MG63 (cell line): ENCODE measurements around the gene SERPINB2. TPM values are rescaled to one million over a fixed set of nuclear protein-coding genes. Genes with fewer than 3 reads are reported as not detected.
A peak's percentile ranks its signal among the peaks of the same experiment; 100 is the strongest.
"Not testable (repeated sequence)": the region's sequence is repeated elsewhere in the genome, so short reads cannot be mapped to it uniquely, and the experiment has no call there.

Experiments
- DNase-seq: peaks from one replicate; pipeline ENCODE4 v3.0.0-alpha.2; 2020
- H3K27me3 ChIP-seq: fragments of 250-450 bp; sonication (Bioruptor Pico); 2 replicates; pipeline ENCODE4 v1.5.1; 2020; ENCODE audit warnings: mild to moderate bottlenecking, moderate library complexity
- H3K36me3 ChIP-seq: fragments of 250-450 bp; sonication (Bioruptor Pico); 2 replicates; pipeline ENCODE4 v1.5.1; 2020; ENCODE audit warnings: mild to moderate bottlenecking, moderate library complexity
- H3K4me3 ChIP-seq: fragments of 250-450 bp; sonication (Bioruptor Pico); 2 replicates; pipeline ENCODE4 v1.5.1; 2020; ENCODE audit warnings: mild to moderate bottlenecking, moderate library complexity
- H3K9me3 ChIP-seq: fragments of 250-450 bp; sonication (Bioruptor Pico); 2 replicates; pipeline ENCODE4 v1.5.1; 2020; ENCODE audit warnings: mild to moderate bottlenecking, moderate library complexity
- total RNA-seq: library from RNA; depleted of rRNA; stranded (reverse); fragments of >200 nt; shearing (Covaris generic); gene quantifications from 2 replicates; pipeline ENCODE4 v1.2.3, GENCODE V29; 2014; ENCODE audit warnings: low replicate concordance

Gene SERPINB2
- total RNA-seq, 1 experiment from 2014 or later: not detected

GRCh38 chr18:63906056-63906455, 18.6 kb downstream of the SERPINB2 start:
- H3K36me3 ChIP-seq: no peaks in the 10 kb centered on the region
- no peak for DNase-seq
- H3K4me3 ChIP-seq: no peak overlapping the region
- H3K9me3 ChIP-seq: no peaks in the 10 kb centered on the region
- H3K27me3 ChIP-seq: no peaks in the 10 kb centered on the region

GRCh38 chr18:63907664-63908063, 20.2 kb downstream of the SERPINB2 start, which contains the start of gene SERPINB10:
Gene SERPINB10 (plus strand): TSS chr18:63907958. CDS start chr18:63915511, 7,553 bp downstream.
- no peak for DNase-seq
- Histone ChIP-seq H3K27me3 (no peaks in the 10 kb centered on the region), H3K9me3 (no peaks in the 10 kb centered on the region), H3K4me3 (no peak within 1 kb of the TSS), H3K36me3 (no peaks in the 10 kb centered on the region)

- no peak for DNase-seq
- Histone ChIP-seq H3K9me3 (no peaks in the 10 kb centered on the region), H3K4me3 (no peak overlapping the region), H3K27me3 (peaks cover 5% of the 10 kb centered on the region; the same call in 1 of the 2 replicates), H3K36me3 (no peaks in the 10 kb centered on the region)
Observed at GRCh38 chr18:63908858-63909257, 21.4 kb downstream of the SERPINB2 start.

DNA sequence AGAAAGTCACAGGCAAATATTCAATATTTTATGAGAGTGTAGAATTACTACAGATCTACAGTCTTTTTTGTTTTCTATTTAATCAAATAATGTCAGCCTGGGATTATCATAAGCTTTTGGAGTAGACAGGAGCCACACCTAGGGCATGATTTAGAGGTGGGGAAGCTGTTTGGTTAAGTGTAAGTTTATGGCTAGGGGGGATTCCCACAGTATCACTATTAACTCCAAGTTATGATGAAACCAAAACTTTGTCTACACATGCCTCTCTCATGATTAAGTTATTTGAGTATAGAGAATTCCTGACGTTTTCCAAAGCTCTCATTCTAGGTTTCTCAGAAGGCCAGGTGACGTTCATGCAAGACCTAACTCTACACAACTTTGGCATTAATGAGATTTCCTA, 22.4 kb downstream of the SERPINB2 start:
- no peaks in the 10 kb centered on the region for H3K9me3 ChIP-seq
- no peaks in the 10 kb centered on the region for H3K36me3 ChIP-seq
- DNase-seq: no peak
- no peak overlapping the region for H3K4me3 ChIP-seq
- H3K27me3 ChIP-seq: peaks cover 5% of the 10 kb centered on the region; the same call in 1 of the 2 replicates

DNA sequence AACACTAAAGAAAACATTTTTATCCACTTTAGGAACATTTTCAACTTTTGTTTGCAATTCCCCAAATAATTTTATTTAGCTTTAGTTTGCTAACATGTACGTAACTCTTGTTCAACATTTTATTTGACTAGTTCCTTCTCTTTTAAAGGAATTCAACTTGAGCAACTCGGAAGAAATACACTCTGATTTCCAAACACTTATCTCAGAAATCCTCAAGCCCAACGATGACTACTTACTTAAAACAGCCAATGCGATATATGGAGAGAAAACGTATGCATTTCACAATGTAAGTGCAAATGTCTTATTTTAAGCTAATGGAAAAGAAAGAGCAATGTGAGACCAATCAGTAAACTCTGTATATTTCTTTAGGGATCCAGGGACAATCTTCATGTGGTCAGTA, 30.3 kb downstream of the SERPINB2 start:
- Histone ChIP-seq H3K36me3 (no peaks in the 10 kb centered on the region), H3K9me3 (no peaks in the 10 kb centered on the region), H3K27me3 (peaks cover 9% of the 10 kb centered on the region; the same call in 1 of the 2 replicates), H3K4me3 (no peak overlapping the region)
- no peak for DNase-seq

DNA sequence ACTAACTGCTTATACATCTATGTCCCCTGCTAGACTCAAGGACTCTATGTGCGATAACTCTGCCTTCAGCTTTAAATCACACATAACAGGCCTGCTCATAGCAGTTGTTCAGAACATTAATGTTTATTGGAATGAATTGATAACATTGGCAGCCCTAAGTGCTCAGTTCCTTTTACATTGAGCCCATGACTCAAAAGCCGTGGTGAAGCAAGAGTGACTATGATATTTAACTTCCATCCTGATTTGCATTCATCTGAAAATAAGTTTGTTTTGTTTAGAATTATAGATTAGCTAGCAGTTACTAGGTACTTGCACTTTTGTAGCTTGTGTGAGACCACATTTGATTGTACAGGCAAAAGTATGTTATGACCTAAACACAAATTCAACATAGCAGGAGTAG, 34.5 kb downstream of the SERPINB2 start:
- Histone ChIP-seq H3K36me3 (no peaks in the 10 kb centered on the region), H3K4me3 (no peak overlapping the region), H3K27me3 (peaks cover 4% of the 10 kb centered on the region; the same call in 1 of the 2 replicates), H3K9me3 (no peaks in the 10 kb centered on the region)
- DNase-seq: no peak

GRCh38 chr18:63924551-63924950, 37.0 kb downstream of the SERPINB2 start:
- Histone ChIP-seq H3K27me3 (no peaks in the 10 kb centered on the region), H3K4me3 (no peak overlapping the region), H3K36me3 (no peaks in the 10 kb centered on the region), H3K9me3 (no peaks in the 10 kb centered on the region)
- DNase-seq: no peak

GRCh38 chr18:63928331-63928730, 40.8 kb downstream of the SERPINB2 start:
- DNase-seq: no peak
- no peaks in the 10 kb centered on the region for H3K27me3 ChIP-seq
- no peaks in the 10 kb centered on the region for H3K36me3 ChIP-seq
- no peak overlapping the region for H3K4me3 ChIP-seq
- no peaks in the 10 kb centered on the region for H3K9me3 ChIP-seq

DNA sequence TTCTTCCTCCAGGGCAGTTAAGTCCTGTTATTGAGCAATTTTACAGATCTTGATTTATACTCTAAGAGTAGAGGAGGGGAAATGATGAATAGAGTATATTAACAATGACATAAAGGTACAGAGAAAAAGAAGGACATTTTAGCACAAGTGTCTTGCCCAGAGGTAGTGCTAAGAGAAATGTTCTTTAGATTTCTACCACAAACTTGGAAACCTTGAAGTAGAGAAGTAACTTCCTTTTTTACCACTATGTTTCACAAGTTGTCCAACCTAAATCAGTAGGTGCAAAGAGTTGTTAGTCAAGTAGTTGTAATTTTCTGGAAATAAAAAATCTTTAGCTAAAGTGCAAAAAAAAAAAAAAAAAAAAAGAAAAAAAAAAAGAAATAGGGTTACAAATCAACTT, 41.9 kb downstream of the SERPINB2 start:
- not testable (repeated sequence) for H3K36me3 ChIP-seq, H3K9me3 ChIP-seq, DNase-seq, H3K27me3 ChIP-seq, H3K4me3 ChIP-seq

GRCh38 chr18:63930773-63931354, 43.4 kb downstream of the SERPINB2 start:
- Histone ChIP-seq H3K4me3 (no peak overlapping the region), H3K36me3 (no peaks in the 10 kb centered on the region), H3K9me3 (no peaks in the 10 kb centered on the region), H3K27me3 (no peaks in the 10 kb centered on the region)
- DNase-seq: no peak

DNA sequence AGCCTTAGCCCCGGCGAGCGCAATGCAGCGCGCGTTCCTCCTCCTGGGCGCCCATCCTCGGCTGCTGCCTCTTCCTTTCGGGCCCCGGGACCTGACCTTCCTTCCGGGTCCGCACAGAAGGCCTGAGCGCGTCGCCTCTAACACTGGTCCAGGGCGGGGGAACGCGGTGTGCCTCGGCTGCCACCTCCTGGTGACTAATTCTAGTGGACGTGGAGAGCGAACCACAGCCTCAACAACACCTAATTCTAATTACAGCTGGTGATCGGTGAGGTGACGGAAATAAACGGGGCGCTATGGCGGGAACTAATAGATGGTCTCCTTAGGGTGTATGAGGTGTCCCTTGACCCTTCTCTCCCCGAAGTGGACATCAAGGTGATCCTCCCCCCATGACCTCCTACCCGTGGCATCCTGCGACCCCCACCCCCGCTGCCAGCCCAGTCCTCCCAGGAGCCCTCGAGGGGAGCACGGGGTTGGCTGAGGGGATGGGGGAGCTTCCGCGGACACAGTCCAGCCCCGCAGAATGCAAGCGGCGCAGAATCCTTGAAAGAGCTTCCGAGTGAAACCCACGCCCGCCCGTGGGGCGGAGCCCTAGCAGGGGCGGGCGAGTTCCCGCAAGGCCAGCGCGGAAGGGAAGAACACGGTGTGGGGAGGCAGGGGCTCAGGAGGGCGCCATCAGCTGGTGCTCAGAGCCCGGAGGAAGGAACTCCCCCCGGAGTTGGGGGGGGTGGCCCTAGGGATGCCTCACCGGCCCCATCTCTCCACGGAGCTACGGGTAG, 48.8 kb downstream of the SERPINB2 start:
- peak; percentile 70 for DNase-seq
- peaks cover 2% of the 10 kb centered on the region for H3K27me3 ChIP-seq
- no peaks in the 10 kb centered on the region for H3K9me3 ChIP-seq
- H3K36me3 ChIP-seq: no peaks in the 10 kb centered on the region
- peak overlapping the region; percentile 31 for H3K4me3 ChIP-seq

GRCh38 chr18:63936932-63937393, 49.5 kb downstream of the SERPINB2 start:
- H3K36me3 ChIP-seq: no peaks in the 10 kb centered on the region
- H3K4me3 ChIP-seq: no peak overlapping the region
- H3K27me3 ChIP-seq: peaks cover 2% of the 10 kb centered on the region
- no peaks in the 10 kb centered on the region for H3K9me3 ChIP-seq
- DNase-seq: no peak

GRCh38 chr18:63940008-63940407, 52.5 kb downstream of the SERPINB2 start:
- Histone ChIP-seq H3K9me3 (no peaks in the 10 kb centered on the region), H3K27me3 (peaks cover 2% of the 10 kb centered on the region), H3K36me3 (no peaks in the 10 kb centered on the region), H3K4me3 (no peak overlapping the region)
- DNase-seq: no peak

- H3K4me3 ChIP-seq, H3K36me3 ChIP-seq, H3K9me3 ChIP-seq, H3K27me3 ChIP-seq, DNase-seq: not testable (repeated sequence)
Observed at GRCh38 chr18:63940543-63941050, 53.1 kb downstream of the SERPINB2 start.

DNA sequence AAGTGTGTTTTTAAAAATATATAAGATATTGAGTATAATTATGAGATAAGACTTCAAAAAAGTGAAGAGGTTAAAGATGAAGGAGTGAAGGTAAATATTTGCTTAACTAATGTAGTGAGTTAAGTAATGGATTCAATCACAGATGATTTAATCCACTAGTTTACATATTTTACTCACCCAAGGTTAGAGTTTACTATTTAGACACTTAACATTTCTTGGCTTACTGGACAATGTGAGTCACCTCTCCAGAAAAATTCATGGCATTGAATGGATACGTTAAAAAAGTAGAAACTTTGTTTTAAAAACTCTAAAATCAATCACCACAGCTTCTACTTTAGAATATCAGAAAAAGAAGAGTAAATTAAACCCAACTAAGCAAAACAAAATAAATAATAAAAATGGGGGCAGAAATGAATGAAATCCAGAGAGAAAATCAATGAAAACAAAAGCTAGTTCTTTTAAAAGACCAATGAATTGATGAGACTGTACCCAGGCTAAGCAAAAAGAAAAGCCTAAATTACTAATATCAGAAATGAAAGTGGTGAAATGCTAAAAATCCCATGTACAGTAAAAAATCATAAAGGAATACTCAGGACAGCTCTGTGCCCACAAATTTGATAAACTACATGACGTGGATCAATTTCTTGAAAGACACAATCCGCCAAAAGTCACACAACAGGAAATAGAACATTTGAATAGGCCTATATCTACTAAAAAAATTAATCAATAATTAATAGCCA, 59.7 kb downstream of the SERPINB2 start:
- no peaks in the 10 kb centered on the region for H3K9me3 ChIP-seq
- no peaks in the 10 kb centered on the region for H3K36me3 ChIP-seq
- H3K4me3 ChIP-seq: no peak overlapping the region
- DNase-seq: no peak
- no peaks in the 10 kb centered on the region for H3K27me3 ChIP-seq

GRCh38 chr18:63949068-63949737, 61.7 kb downstream of the SERPINB2 start, which contains the start of gene HMSD:
Gene HMSD (plus strand): TSS chr18:63949301. CDS start chr18:63953456, 4,155 bp downstream.
- no peaks in the 10 kb centered on the region for H3K36me3 ChIP-seq
- no peaks in the 10 kb centered on the region for H3K27me3 ChIP-seq
- DNase-seq: peak; percentile 21
- H3K9me3 ChIP-seq: no peaks in the 10 kb centered on the region
- no peak within 1 kb of the TSS for H3K4me3 ChIP-seq
